ENCODE results near the gene PRPF8.
A peak's percentile ranks its signal among the peaks of the same experiment; 100 is the strongest.

The PRPF8 gene

GRCh38 chr17:1643999-1644492 is 40.6 kb downstream of the PRPF8 start:
- no peak for DNase-seq

GRCh38 chr17:1643293-1643998 is 41.2 kb downstream of the PRPF8 start:
- DNase-seq = peak; percentile 68

GRCh38 chr17:1641065-1641403 is 43.6 kb downstream of the PRPF8 start:
- DNase-seq = no peak

GRCh38 chr17:1640329-1641064 is 44.2 kb downstream of the PRPF8 start:
- DNase-seq = no peak

GRCh38 chr17:1639549-1640180 is 45.0 kb downstream of the PRPF8 start:
- no peak for DNase-seq

- no peak for DNase-seq
Observed at GRCh38 chr17:1638624-1639300, 45.9 kb downstream of the PRPF8 start.

GRCh38 chr17:1638171-1638590 is 46.5 kb downstream of the PRPF8 start:
- no peak for DNase-seq

GRCh38 chr17:1636732-1637285 is 47.9 kb downstream of the PRPF8 start:
- no peak for DNase-seq

GRCh38 chr17:1635675-1636465 is 48.8 kb downstream of the PRPF8 start:
- no peak for DNase-seq

GRCh38 chr17:1634841-1635650 is 49.6 kb downstream of the PRPF8 start:
- no peak for DNase-seq

- DNase-seq = no peak
Observed at GRCh38 chr17:1630662-1631061, 54.0 kb downstream of the PRPF8 start.

GRCh38 chr17:1629504-1630310 is 55.0 kb downstream of the PRPF8 start:
- DNase-seq = peak; percentile 83

- DNase-seq = peak; percentile 96
Observed at GRCh38 chr17:1628856-1629503, 55.7 kb downstream of the PRPF8 start.

- peak; percentile 91 for DNase-seq
Observed at GRCh38 chr17:1627982-1628855, 56.4 kb downstream of the PRPF8 start, which contains the start of gene SLC43A2. TSS of gene SLC43A2 (minus strand) at chr17:1628834. CDS start at chr17:1627874, 960 bp downstream.

- DNase-seq = peak; percentile 79
Observed at GRCh38 chr17:1627182-1627981, 57.3 kb downstream of the PRPF8 start.

GRCh38 chr17:1626333-1626732 is 58.3 kb downstream of the PRPF8 start:
- no peak for DNase-seq

- DNase-seq = peak; percentile 63
Observed at GRCh38 chr17:1625581-1625980, 59.1 kb downstream of the PRPF8 start.

GRCh38 chr17:1625053-1625452 is 59.6 kb downstream of the PRPF8 start:
- DNase-seq = peak; percentile 15
